Activated effector memory CD4-positive, alpha-beta T cell treated with anti-CD3 and anti-CD28 coated beads, Interleukin-2, amount 50 U/mL, for 16 hours (primary cell): ENCODE data around the gene STK32B.

Source experiments
- DNase-seq: peaks from one replicate; pipeline ENCODE4 v3.0.0-alpha.2; 2020

The STK32B gene

DNA sequence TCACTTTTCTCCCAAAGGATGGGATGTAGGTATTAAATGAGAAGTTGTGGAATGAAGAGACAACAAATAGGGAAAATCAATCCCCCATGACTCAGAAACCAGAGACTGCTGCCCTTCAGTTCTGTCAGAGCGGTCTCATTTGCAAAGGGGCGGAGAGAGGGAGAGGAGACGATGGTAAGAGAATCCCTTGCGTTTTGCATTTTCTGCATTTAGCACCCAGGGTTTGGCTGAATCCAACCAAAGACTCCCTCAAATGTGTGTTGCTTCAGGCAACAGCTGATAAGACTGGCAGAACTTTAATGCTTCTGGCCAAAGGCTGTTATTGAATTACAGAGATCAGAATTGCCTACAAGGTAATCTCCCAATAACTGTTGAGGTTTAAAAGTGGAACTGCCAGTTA lies 426.9 kb downstream of the STK32B start:
- DNase-seq: no peak

GRCh38 chr4:5478697-5479096 lies 427.4 kb downstream of the STK32B start:
- no peak for DNase-seq

DNA sequence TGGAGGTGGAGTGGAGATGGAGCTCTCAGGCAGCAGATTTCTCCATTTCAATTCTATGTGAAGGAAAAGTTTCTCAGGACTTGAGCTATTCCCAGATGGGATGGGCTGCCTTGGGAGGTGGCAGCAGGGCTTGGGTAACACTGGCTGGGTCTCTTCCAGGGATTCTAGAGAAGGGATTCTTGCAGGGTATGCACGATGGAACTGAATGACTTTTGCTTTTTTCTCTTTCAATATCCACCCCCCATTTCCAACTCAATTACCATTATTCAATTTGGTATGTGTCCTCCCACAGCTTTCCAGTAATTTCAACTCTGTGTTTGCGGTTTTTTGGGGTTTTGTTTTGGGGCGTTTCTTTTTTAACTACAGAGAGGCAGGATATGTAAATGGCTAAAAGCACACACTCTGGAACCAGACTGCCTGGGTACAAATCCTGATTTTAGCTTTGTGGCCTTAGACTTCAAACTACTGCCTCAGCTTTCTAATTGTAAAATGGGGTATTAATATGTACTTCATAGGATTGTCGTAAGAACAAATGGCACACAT lies 428.3 kb downstream of the STK32B start:
- DNase-seq: no peak

DNA sequence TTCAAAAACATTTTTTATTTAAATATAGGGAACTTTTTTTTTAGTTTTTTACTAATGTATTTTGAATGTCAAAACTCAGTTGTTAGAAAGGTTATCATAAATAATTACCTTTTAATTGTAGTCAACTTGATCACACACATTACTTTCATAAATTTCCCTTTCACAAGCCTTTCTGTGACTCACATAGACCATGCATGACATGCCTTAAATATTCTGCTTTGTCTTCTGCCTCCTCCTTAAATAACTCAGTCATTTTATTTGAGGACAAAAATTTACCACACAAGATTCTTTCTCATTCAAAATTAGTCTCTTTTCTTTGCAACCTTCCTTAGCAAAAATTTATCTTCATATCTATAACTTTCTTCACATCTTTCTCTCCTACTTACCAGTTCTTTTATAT lies 437.1 kb downstream of the STK32B start:
- DNase-seq: no peak

DNA sequence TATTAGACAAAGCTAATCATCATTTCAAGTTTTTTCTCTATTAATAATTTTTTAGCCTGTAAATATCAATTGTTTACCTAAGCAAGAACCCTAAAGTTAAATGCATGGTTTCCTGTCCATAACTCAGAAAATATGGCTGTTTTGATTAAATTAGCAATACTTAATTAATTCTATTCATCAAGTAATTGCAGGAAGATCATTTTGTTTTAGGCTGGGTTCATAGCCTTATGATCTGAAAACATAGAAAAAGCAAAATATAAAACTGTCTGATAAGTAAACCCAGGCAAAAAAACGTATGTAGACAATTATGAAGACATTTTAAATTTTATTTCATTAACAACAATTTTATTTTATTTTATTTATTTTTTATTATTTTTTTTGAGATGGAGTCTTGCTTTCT lies 438.0 kb downstream of the STK32B start:
- DNase-seq: no peak

DNA sequence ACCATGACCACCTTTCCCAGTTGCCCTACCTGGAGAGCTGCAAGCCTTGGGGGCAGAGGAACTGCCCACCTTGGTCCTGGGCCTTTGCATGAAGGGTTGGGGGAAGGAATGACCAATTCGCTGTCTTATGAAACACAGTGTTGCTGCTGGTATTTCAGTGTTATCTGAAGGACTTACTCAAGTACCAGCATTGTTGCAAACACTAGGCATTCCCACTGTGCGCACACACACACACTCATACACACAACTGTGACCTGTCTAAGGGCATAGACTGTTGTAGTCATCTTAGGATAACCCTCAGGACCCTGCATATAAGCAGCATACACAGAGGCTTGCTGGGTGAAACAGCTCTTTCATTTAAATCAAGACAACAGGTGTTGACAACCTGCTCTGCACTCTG lies 446.2 kb downstream of the STK32B start:
- DNase-seq: no peak

GRCh38 chr4:5500165-5500564 lies 448.9 kb downstream of the STK32B start:
- no peak for DNase-seq

DNA sequence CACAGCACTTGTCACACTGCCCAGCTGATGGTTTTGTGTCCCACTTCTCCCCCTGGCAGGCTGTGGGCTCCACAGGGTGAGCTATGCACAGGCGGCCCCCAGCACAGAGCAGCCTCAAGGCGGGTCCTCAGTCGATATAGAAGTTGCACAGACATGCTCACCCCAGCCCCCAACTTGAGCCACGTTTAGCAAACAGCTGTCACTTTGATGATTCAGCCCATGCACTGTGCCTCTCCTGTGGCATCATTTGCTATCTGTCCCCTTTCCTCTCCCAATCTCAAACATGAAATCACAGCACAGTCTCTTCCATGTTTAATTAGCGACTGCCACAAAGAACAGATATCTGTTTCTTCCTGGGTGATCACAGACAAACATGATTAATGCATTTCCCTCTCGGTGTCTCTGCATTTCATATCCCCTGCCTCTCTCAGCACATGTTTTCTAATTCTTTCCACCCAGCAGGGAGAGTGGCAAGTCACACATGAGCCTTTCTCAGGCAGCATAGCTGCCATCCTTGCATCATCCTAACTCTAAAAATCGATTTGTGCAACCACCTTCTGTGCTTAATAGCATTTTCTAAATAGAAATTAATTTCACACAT lies 452.2 kb downstream of the STK32B start:
- DNase-seq: no peak

DNA sequence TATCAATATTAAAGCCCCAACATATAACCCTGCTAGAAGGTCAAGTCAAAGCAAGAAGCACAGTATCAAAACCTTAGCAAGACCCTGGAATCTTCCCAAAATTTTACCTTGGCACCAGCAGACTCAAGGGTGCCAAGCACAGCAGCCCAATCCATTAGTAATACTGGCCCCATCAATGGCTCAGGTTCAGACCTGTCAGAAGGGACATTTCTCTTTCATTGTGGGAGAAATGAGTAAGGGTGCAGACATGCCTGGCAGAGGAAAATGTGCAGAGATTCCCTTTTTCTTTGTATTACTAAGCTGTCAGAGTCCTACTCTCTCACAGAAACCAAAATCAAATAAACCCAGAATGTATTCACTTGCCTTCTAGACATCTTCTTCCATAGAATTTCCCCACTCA lies 453.2 kb downstream of the STK32B start:
- no peak for DNase-seq

GRCh38 chr4:5510504-5510903 lies 459.2 kb downstream of the STK32B start:
- DNase-seq: no peak

DNA sequence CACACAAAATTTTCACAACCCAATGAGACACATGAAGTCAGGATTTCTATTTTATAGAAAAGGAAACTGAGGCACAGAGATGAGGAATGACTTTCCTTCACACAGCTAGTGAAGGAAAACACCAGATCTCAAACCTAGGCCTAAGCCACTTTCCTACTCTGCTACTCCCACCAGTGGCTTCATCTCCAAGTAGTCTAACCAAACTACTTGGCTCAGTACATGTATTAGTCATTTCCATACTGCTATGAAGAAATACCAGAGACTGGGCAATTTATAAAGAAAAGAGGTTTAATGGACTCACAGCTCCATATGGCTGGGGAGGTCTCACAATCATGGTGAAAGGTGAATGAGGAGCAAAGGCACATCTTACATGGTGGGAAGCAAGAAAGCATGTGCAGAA lies 460.5 kb downstream of the STK32B start:
- DNase-seq: no peak

DNA sequence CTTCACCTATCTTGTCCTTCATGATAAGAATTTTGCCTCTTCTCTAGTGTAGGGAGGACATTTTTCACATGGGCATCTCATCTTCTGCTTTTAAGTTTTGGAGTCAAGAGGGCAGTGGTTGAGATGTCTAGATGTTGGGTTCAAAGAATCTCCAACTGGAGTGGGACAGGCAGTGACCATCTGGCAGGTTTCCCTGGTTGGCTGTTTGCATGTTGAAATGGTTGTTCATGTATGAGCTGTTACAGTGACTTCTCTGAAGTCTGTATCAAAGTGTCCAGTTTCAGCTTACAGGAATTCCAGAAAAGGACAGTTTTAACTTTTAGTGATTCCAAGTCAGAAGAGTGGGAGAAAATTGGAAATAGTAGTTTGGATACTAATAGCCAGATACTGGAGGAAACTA lies 464.4 kb downstream of the STK32B start:
- DNase-seq: no peak

DNA sequence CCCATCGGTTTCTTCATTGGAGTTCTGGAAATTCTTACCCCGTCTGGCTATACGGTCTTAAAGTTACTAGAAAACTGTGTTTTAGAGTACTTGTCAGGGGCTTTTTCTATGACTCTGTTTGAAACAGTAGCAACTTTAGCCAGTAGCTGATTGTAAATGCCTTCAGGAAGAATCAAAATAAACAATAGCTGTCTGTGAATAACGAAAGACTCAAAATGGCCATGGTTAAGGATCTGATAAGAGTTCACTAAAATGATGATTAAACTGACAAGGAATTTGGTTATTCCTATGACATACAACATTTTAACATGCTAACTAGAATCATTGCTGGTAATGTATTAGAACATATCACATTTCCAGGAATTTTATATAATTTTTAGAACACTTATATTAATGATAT lies 466.1 kb downstream of the STK32B start:
- no peak for DNase-seq

DNA sequence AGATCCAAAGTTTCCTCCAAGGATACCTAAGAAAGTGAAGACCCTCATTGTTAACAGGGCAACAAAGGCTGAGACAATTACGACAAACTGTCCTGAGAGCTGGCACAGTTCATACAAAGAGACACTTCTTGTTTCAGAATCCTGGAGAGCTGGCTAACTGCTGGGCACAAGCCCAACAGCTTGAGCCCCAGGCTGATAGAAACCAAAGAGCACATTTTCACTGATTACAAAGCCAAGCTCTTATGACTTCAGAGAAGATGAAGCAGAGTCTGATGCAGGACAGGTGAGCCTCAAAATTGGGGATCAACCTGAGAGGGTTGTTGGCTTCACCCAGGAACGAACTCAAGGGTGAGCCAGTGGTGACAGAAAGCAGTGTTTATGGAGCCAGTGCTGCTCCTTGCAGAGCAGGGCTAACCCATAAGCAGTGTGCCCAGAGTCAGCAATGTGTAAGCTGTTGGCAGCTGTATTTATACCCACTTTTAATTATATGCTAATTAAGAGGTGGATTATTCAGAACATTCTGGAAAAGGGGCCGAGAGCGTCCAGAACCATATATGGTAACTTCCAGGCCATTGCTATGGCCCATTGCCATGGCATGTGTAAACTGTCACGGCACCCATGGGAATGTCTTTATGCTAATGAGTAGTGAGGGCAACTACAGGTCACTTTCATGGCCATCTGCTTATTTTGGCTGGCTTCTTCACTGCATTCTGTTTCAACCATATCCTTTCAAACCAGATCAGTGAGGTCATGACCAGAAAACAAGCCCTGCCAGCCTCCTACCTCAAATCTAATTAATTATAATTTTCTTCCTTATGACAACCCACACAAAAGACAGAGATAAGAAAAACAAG lies 473.4 kb downstream of the STK32B start:
- no peak for DNase-seq

DNA sequence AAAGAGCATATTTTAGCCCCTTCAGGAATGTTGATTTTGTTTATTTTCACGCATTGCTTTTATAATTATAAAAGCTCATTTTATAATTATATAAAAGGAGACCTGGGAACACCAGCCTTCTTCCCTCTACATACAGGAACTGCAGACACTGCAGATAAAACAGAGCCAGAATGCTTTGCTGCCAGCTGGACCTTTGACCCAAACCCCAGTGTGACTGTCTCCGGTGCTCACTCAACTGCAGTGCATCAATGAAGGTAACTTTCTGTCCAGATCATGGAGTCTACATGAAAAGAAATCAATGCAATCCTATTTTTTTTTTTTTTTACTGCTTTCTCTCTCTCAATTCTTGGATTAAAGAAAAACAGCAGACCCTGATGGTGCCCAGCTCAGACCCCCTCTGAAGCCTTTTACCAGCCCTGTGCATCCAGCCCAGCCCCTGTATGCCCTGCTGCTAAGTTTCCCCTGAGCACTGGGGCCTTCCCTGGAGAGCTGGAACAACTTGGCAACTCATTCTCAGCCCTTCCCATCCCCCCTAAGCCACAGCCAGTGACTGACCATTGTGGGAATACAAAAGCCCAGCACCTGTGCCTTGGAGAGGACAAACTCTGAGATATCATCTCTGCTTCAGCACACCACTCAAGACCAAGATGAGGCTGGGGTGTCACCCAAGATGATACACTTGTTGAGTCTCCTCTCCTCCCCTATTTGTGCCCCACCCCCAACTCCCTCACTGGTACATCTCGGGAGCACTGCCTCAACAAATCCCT lies 475.0 kb downstream of the STK32B start:
- no peak for DNase-seq

- DNase-seq: no peak
Observed at GRCh38 chr4:5527211-5527610, 475.9 kb downstream of the STK32B start.

- DNase-seq: no peak
Observed at GRCh38 chr4:5528031-5528436, 476.8 kb downstream of the STK32B start.

DNA sequence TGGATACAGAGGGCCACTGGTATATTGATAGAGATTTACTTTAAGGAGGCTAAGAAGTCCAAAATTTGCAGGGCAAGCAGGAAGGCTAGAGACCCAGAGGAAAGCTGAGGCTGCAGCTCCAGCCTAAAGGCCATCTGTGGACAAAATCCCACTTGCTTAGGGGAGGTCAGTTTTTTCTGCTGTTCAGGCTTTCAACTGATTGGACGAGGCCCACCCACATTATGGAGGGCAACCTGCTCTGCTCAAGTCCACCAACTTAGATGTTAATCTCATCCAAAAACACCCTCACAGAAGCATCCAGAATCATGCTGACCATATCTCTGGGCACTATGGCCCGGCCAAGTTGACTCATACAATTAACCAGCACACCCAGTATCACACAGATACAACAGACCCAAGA lies 480.8 kb downstream of the STK32B start:
- no peak for DNase-seq

GRCh38 chr4:5539584-5539983 lies 488.3 kb downstream of the STK32B start:
- DNase-seq: no peak

DNA sequence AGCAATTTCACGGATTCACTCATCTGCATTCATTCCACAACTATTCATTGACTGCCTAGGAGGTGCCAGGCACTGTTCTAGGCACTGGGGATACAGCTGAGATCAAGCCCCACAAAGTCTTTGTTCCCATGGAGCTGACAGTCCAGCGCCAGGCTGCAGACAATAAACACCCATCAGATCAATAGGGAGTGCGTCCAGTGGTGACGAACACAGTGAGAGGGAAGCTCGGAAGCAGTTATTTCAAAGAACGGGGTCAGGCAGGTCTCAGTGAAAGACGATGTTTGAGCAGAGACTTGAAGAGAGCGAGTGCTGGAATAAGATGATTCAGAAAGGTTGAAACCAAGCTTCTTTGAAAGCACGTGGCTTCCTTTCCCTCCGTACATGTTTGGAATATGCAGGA lies 489.9 kb downstream of the STK32B start:
- no peak for DNase-seq

DNA sequence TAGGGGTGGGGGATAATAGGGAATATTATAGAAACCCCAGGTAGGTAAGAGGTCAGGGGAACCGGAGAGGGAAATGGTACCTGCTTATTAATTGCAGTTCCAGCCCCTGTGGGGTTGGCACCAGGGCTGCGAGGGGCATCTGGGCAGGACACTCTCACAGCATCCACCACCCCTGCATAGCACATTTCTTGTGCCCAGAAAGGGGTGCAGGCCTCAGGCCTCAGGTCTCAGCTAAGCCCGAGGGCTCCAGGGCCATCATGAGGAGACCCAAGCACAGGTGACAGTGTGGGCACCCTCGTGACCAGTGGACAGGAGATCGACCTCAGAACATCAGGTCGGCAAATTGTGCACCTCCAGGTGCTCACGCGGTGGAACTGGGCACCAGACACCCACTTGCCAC lies 492.4 kb downstream of the STK32B start:
- no peak for DNase-seq

DNA sequence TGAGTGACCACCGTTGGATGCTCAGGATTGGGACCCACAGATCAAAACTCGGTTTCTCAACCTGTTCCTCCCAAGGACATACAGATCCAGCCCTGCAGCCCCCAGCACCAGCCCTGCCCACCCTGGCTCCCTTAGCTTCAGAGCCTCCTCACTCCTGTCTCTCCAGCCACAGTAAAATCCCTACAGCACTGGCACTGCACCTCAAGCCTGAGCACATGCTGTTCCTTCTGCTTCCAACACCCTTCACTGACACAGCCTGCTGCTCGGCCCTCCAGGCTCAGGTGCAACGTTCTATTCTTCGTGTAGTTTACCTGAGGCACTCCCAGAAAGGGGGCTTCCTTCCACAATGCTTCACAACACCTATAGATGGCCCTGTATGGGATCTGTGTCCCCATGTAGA lies 493.5 kb downstream of the STK32B start:
- no peak for DNase-seq

DNA sequence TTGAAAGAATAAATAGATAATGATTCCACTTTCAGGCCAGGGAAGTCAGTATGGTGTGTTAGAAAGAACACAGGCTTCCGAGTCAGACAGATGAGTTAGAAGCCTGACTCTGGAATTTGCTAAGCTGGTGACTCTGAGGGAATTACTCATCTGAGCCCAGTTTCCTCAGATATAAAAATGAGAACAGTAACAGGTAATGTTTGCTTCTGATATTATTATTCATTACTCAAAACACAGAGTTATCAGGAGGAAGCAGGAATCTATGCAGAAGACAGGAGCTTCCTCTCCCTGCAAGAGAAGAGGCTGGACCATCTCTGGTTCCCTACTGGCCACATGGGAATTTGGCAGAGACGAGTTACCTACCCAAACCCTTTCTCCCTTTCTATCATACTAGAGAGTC lies 494.0 kb downstream of the STK32B start:
- no peak for DNase-seq
